HCT116 (cell line): Measurements from ENCODE around the gene ZNF660. TPM values are rescaled to one million over a fixed set of nuclear protein-coding genes. Genes with fewer than 3 reads are reported as not detected.
"Not testable (repeated sequence)": the region's sequence is repeated elsewhere in the genome, so short reads cannot be mapped to it uniquely, and the experiment has no call there.

Experiments
- ATAC-seq: fragments of 200-7000 bp; cut with Tn5 transposase; 2 replicates; pipeline ENCODE4 v1.9.1; 2020; ENCODE audit warnings: mild to moderate bottlenecking, moderate library complexity
- BruUV-seq: library from RNA; stranded (reverse); fragments of 400-500 nt; replicated peaks from 2 replicates; lab custom pipeline; 2021; lab: Mats Ljungman, UMichigan
- CTCF ChIA-PET: fragments of 300-600 bp; sonication (Branson Sonifier 250); formaldehyde crosslinking; loops from one replicate; lab custom pipeline; 2021; ENCODE audit warnings: antibody characterized with exemption; lab: Charles Lee
- POLR2A ChIA-PET: fragments of 300-600, 350-600 bp; sonication (Branson Sonifier 250); formaldehyde crosslinking; loops from one replicate; lab custom pipeline; 2021; ENCODE audit warnings: antibody characterized with exemption; lab: Charles Lee
- RAD21 ChIA-PET, 2 experiments: fragments of 300-600 bp; sonication (Branson Sonifier 250); formaldehyde crosslinking; loops; one replicate each; lab custom pipeline; 2023; ENCODE audit warnings: low total read pairs in 2 of 2; ENCODE audit not compliant: uncharacterized antibody in 2 of 2, unreplicated experiment in 2 of 2, low non-redundant PET in 1 of 2; lab: Charles Lee
- DNase-seq: peaks from one replicate; pipeline ENCODE4 v3.0.0-alpha.2; 2010; ENCODE audit warnings: low read depth, low spot score
- H2AFZ ChIP-seq: fragments of 200-600 bp; shearing (Covaris generic), sonication (generic); 2 replicates; pipeline ENCODE4 v1.6.1; 2017; ENCODE audit warnings: low read depth, mixed run types, mixed read lengths, antibody characterized with exemption, low read length; ENCODE audit not compliant: poor library complexity, severe bottlenecking
- H3K27ac ChIP-seq: 2 replicates; pipeline ENCODE4 v1.5.1; 2012; ENCODE audit warnings: low read depth, low read length
- H3K27me3 ChIP-seq: fragments of 200-600 bp; sonication (generic); 2 replicates; pipeline ENCODE4 v1.6.1; 2016; ENCODE audit warnings: mixed run types, low read length, mixed read lengths; ENCODE audit not compliant: insufficient read depth
- H3K36me3 ChIP-seq, 2 experiments: fragments of 200-500 bp in 1 of 2; fragments of 200-600 bp in 1 of 2; sonication (Bioruptor generic) in 1 of 2; sonication (generic) in 1 of 2; 2 replicates each; pipeline versions ENCODE4 v1.5.1 to v1.6.1; 2014 to 2016; ENCODE audit warnings: low read length in 2 of 2, inconsistent platforms in 1 of 2, mixed read lengths in 1 of 2, mixed run types in 1 of 2; ENCODE audit not compliant: insufficient read depth in 2 of 2, control insufficient read depth in 1 of 2
- H3K4me1 ChIP-seq, 2 experiments: fragments of 200-600 bp in 1 of 2; sonication (generic) in 1 of 2; 2 replicates each; pipeline versions ENCODE4 v1.5.1 to v1.6.1; 2012 to 2017; ENCODE audit warnings: low read length in 2 of 2, inconsistent platforms in 1 of 2, mild to moderate bottlenecking in 1 of 2, mixed read lengths in 1 of 2, mixed run types in 1 of 2, moderate library complexity in 1 of 2; ENCODE audit not compliant: insufficient read depth in 2 of 2, control insufficient read depth in 1 of 2
- H3K4me2 ChIP-seq: fragments of 200-600 bp; sonication (generic); 2 replicates; pipeline ENCODE4 v1.6.1; 2017; ENCODE audit warnings: mixed run types, low read length, mixed read lengths
- H3K4me3 ChIP-seq, 2 experiments: fragments of 200-600 bp in 1 of 2; sonication (generic) in 1 of 2; replicated peaks in 1 of 2; 2 replicates each; pipeline ENCODE4 v1.5.1; 2011 to 2016; ENCODE audit warnings: low read length in 2 of 2, control low read depth in 1 of 2, low read depth in 1 of 2, mild to moderate bottlenecking in 1 of 2, mixed read lengths in 1 of 2, mixed run types in 1 of 2
- H3K79me2 ChIP-seq: fragments of 200-600 bp; sonication (generic); 2 replicates; pipeline ENCODE4 v1.6.1; 2017; ENCODE audit warnings: mild to moderate bottlenecking, mixed run types, low read length, moderate library complexity, mixed read lengths; ENCODE audit not compliant: insufficient read depth
- H3K9ac ChIP-seq: fragments of 200-600 bp; sonication (generic); 2 replicates; pipeline ENCODE4 v1.6.1; 2016; ENCODE audit warnings: low read length, mixed read lengths
- H3K9me2 ChIP-seq: fragments of 200-600 bp; sonication (generic), shearing (Covaris generic); 2 replicates; pipeline ENCODE4 v1.6.1; 2017; ENCODE audit warnings: mixed run types, mild to moderate bottlenecking, moderate library complexity; ENCODE audit not compliant: insufficient read depth
- H3K9me3 ChIP-seq, 2 experiments: fragments of 200-500 bp in 1 of 2; fragments of 200-600 bp in 1 of 2; sonication (Bioruptor generic) in 1 of 2; sonication (generic) in 1 of 2; 2 replicates each; pipeline ENCODE4 v1.6.1; 2014 to 2017; ENCODE audit warnings: low read length in 2 of 2, mixed read lengths in 2 of 2, inconsistent platforms in 1 of 2, low read depth in 1 of 2, mild to moderate bottlenecking in 1 of 2, mixed run types in 1 of 2, moderate library complexity in 1 of 2; ENCODE audit not compliant: control insufficient read depth in 1 of 2, insufficient read depth in 1 of 2
- H4K20me1 ChIP-seq: fragments of 200-600 bp; sonication (generic), shearing (Covaris generic); 2 replicates; pipeline ENCODE4 v1.6.1; 2017; ENCODE audit warnings: mixed run types, mild to moderate bottlenecking, moderate library complexity; ENCODE audit not compliant: insufficient read depth
- intact Hi-C: fragments of 100-400 bp; cut with micrococcal nuclease; formaldehyde crosslinking; loops from 2 replicates; pipeline ENCODE4 v1.10.0; 2022
- total RNA-seq: library from RNA; stranded (reverse); gene quantifications from one replicate; pipeline ENCODE4 v1.2.1, GENCODE V29; 2021; ENCODE audit not compliant: unreplicated experiment

The ZNF660 gene
- total RNA-seq, 1 experiment from 2014 or later: not detected

GRCh38 chr3:44578924-44579515 is 5.7 kb upstream of the ZNF660 start:
- H3K79me2 ChIP-seq, H2AFZ ChIP-seq, H3K4me1 ChIP-seq, H3K36me3 ChIP-seq, H4K20me1 ChIP-seq, intact Hi-C loops, RAD21 ChIA-PET, H3K4me2 ChIP-seq, DNase-seq, CTCF ChIA-PET, H3K4me3 ChIP-seq, H3K9me2 ChIP-seq, H3K9me3 ChIP-seq, POLR2A ChIA-PET, BruUV-seq, H3K27me3 ChIP-seq, H3K27ac ChIP-seq, H3K9ac ChIP-seq, ATAC-seq: not testable (repeated sequence)

GRCh38 chr3:44579749-44580148 is 5.0 kb upstream of the ZNF660 start:
- H3K4me1 ChIP-seq, H3K36me3 ChIP-seq, H3K79me2 ChIP-seq, H3K9ac ChIP-seq, H3K9me2 ChIP-seq, H3K4me3 ChIP-seq, H4K20me1 ChIP-seq, H3K9me3 ChIP-seq, H3K4me2 ChIP-seq, RAD21 ChIA-PET, intact Hi-C loops, CTCF ChIA-PET, DNase-seq, BruUV-seq, H3K27ac ChIP-seq, POLR2A ChIA-PET, ATAC-seq, H2AFZ ChIP-seq, H3K27me3 ChIP-seq: not testable (repeated sequence)

GRCh38 chr3:44580971-44581370 is 3.8 kb upstream of the ZNF660 start:
- POLR2A ChIA-PET, intact Hi-C loops, ATAC-seq, CTCF ChIA-PET, H3K36me3 ChIP-seq, H3K9ac ChIP-seq, H3K4me3 ChIP-seq, RAD21 ChIA-PET, H3K27me3 ChIP-seq, H3K9me2 ChIP-seq, H3K9me3 ChIP-seq, DNase-seq, H2AFZ ChIP-seq, H4K20me1 ChIP-seq, H3K79me2 ChIP-seq, H3K4me1 ChIP-seq, BruUV-seq, H3K27ac ChIP-seq, H3K4me2 ChIP-seq: not testable (repeated sequence)
